B cell (primary cell): ENCODE measurements around the gene ARHGAP4. TPM values are rescaled to one million over a fixed set of nuclear protein-coding genes. Genes with fewer than 3 reads are reported as not detected.

Source experiments
- ATAC-seq: fragments of 200-7000 bp; cut with Tn5 transposase; one replicate; pipeline ENCODE4 v1.10.0; 2021; ENCODE audit warnings: low read depth, mild to moderate bottlenecking, moderate number of reproducible peaks, moderate library complexity
- CTCF ChIA-PET: fragments of 350-600 bp; sonication (Branson Sonifier 250); formaldehyde crosslinking; loops from one replicate; lab custom pipeline; 2021; ENCODE audit warnings: antibody characterized with exemption, inconsistent platforms; lab: Charles Lee
- POLR2A ChIA-PET: fragments of 350-600 bp; sonication (Branson Sonifier 250); formaldehyde crosslinking; loops from one replicate; lab custom pipeline; 2021; ENCODE audit warnings: antibody characterized with exemption; lab: Charles Lee
- DNase-seq: peaks from one replicate; pipeline ENCODE4 v3.0.0; 2013
- H2AFZ ChIP-seq: 2 replicates; pipeline ENCODE4 v1.6.1; 2012; ENCODE audit warnings: mild to moderate bottlenecking, low read depth, low read length; ENCODE audit not compliant: insufficient read depth, poor library complexity, severe bottlenecking
- H3K27ac ChIP-seq, 2 donors: 1 replicate in 1 of 2; 2 replicates in 1 of 2; pipeline ENCODE4 v1.5.1; 2012 to 2013; ENCODE audit warnings: low read length in 2 of 2, mild to moderate bottlenecking in 2 of 2, moderate library complexity in 1 of 2
- H3K27me3 ChIP-seq, 4 experiments: fragments of 200-600 bp in 1 of 4; sonication (generic) in 1 of 4; replicated peaks in 1 of 4; 1 replicate in 2 of 4; 2 replicates in 2 of 4; pipeline versions ENCODE4 v1.6.1 to v1.7.0; 2013 to 2016; ENCODE audit warnings: low read length in 3 of 4, mild to moderate bottlenecking in 2 of 4, mixed read lengths in 1 of 4, moderate library complexity in 1 of 4; ENCODE audit not compliant: insufficient read depth in 4 of 4, control insufficient read depth in 3 of 4; ENCODE audit errors: control extremely low read depth in 1 of 4
- H3K36me3 ChIP-seq, 2 experiments: replicated peaks in 1 of 2; 1 replicate in 1 of 2; 2 replicates in 1 of 2; pipeline versions ENCODE4 v1.6.1 to v1.7.1; 2013; ENCODE audit warnings: low read length in 1 of 2; ENCODE audit not compliant: insufficient read depth in 2 of 2, control insufficient read depth in 1 of 2; ENCODE audit errors: control extremely low read depth in 1 of 2, extremely low read depth in 1 of 2
- H3K4me1 ChIP-seq, 2 donors: fragments of 200-600 bp in 1 of 2; sonication (generic) in 1 of 2; 1 replicate in 1 of 2; 2 replicates in 1 of 2; pipeline versions ENCODE4 v1.5.1 to v1.6.1; 2013 to 2017; ENCODE audit warnings: low read length in 2 of 2; ENCODE audit not compliant: control insufficient read depth in 2 of 2, insufficient read depth in 2 of 2
- H3K4me2 ChIP-seq: replicated peaks from 2 replicates; pipeline ENCODE3; 2012; ENCODE audit warnings: mild to moderate bottlenecking, low read depth, low read length; ENCODE audit not compliant: poor library complexity, severe bottlenecking
- H3K4me3 ChIP-seq, 5 experiments: fragments of 200-600 bp in 1 of 5; sonication (generic) in 1 of 5; 1 replicate in 3 of 5; 2 replicates in 2 of 5; pipeline versions ENCODE4 v1.5.1 to v1.7.0; 2011 to 2016; ENCODE audit warnings: low read length in 4 of 5, mild to moderate bottlenecking in 4 of 5, low read depth in 2 of 5, control low read depth in 1 of 5, moderate library complexity in 1 of 5; ENCODE audit not compliant: insufficient read depth in 1 of 5; ENCODE audit errors: control extremely low read depth in 1 of 5, extremely low read depth in 1 of 5
- H3K79me2 ChIP-seq: fragments of 200-600 bp; sonication (generic); one replicate; pipeline ENCODE4 v1.6.0; 2016; ENCODE audit warnings: low read length; ENCODE audit not compliant: control insufficient read depth, insufficient read depth
- H3K9ac ChIP-seq: fragments of 200-600 bp; sonication (generic); 2 replicates; pipeline ENCODE4 v1.6.1; 2017; ENCODE audit warnings: mild to moderate bottlenecking, low read length, moderate library complexity
- H3K9me3 ChIP-seq, 3 donors: one replicate each; pipeline versions ENCODE4 v1.6.1 to v1.7.1; 2013; ENCODE audit warnings: low read length in 2 of 3; ENCODE audit not compliant: control insufficient read depth in 2 of 3, insufficient read depth in 1 of 3; ENCODE audit errors: control extremely low read depth in 1 of 3
- H4K20me1 ChIP-seq: 2 replicates; pipeline ENCODE4 v1.6.0; 2012; ENCODE audit warnings: mild to moderate bottlenecking, low read length; ENCODE audit not compliant: insufficient read depth, control insufficient read depth, poor library complexity, severe bottlenecking
- H3K27ac Mint-ChIP-seq: one replicate; pipeline ENCODE4 v1.8.0; 2021; ENCODE audit warnings: mixed read lengths
- H3K27me3 Mint-ChIP-seq: one replicate; pipeline ENCODE4 v1.8.0; 2021; ENCODE audit warnings: mixed read lengths
- H3K4me1 Mint-ChIP-seq: one replicate; pipeline ENCODE4 v1.8.0; 2021; ENCODE audit warnings: mixed read lengths
- H3K4me3 Mint-ChIP-seq: one replicate; pipeline ENCODE4 v1.8.0; 2021; ENCODE audit warnings: mixed read lengths
- H3K9me3 Mint-ChIP-seq: one replicate; pipeline ENCODE4 v1.8.0; 2022; ENCODE audit warnings: mixed read lengths; ENCODE audit not compliant: insufficient read depth
- EZH2 ChIP-seq: IDR thresholded peaks from 2 replicates; pipeline ENCODE4 v1.6.1; 2012; ENCODE audit warnings: borderline replicate concordance, low read depth, mild to moderate bottlenecking, moderate library complexity, low read length; ENCODE audit not compliant: insufficient read depth, poor library complexity, severe bottlenecking
- WGBS: methylation state at CpG from one replicate; pipeline ENCODE4 v1.1.5; 2013; ENCODE audit warnings: missing lambda C conversion rate; ENCODE audit not compliant: insufficient coverage; 5-methylcytosine and 5-hydroxymethylcytosine counted together
- intact Hi-C: fragments of 100-400 bp; cut with micrococcal nuclease; formaldehyde crosslinking; loops from one replicate; pipeline ENCODE4 v1.10.0; 2022
- polyA plus RNA-seq: library from polyadenylated mRNA; depleted of rRNA; stranded (reverse); fragments of >200 nt; gene quantifications from 2 replicates; pipeline ENCODE4 v1.2.3, GENCODE V29; 2012
- total RNA-seq, 2 donors: library from RNA; stranded (reverse); fragments of 120-200 nt in 1 of 2; gene quantifications; 1 replicate in 1 of 2; 2 replicates in 1 of 2; pipeline versions ENCODE4 v1.2.3 to v1.2.4, GENCODE V29; 2013 to 2022
- TF ChIP-seq, protein P1 (sequence below): fragments of 200-600 bp; IDR thresholded peaks from one replicate; pipeline ENCODE4 v1.8.0; 2022; ENCODE audit warnings: antibody characterized with exemption, mild to moderate bottlenecking

The ARHGAP4 gene
- total and polyA plus RNA-seq, 2 donors (not counting 1 experiment from before 2014, with no cell fraction given), result 242 to 711 TPM

DNA sequence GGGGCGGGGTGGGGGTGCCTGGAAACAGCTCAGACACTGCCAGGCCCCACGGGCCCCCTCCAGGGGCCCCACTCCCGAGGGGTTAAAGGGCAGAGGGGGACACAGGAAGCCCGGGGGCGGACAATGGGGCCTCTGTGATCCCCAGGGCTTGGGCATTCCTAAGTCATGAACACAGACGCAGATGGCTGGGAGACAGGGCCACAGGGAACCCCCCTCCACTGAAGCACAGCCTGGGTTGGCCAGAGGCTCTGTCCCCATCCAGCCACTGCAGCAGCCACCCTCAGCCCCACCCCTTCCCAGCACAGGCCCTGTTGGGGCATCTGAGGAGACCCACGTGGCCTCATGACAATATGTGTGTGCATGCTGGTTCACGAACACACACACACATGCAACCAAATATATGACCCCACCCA lies 44.0 kb downstream of the ARHGAP4 start:
- peaks cover 17% of the 10 kb centered on the region for H3K27me3 Mint-ChIP-seq
- H3K36me3 ChIP-seq, result no peaks in the 10 kb centered on the region
- TF ChIP-seq EZH2, result no peak
- TF ChIP-seq, protein P1, sequence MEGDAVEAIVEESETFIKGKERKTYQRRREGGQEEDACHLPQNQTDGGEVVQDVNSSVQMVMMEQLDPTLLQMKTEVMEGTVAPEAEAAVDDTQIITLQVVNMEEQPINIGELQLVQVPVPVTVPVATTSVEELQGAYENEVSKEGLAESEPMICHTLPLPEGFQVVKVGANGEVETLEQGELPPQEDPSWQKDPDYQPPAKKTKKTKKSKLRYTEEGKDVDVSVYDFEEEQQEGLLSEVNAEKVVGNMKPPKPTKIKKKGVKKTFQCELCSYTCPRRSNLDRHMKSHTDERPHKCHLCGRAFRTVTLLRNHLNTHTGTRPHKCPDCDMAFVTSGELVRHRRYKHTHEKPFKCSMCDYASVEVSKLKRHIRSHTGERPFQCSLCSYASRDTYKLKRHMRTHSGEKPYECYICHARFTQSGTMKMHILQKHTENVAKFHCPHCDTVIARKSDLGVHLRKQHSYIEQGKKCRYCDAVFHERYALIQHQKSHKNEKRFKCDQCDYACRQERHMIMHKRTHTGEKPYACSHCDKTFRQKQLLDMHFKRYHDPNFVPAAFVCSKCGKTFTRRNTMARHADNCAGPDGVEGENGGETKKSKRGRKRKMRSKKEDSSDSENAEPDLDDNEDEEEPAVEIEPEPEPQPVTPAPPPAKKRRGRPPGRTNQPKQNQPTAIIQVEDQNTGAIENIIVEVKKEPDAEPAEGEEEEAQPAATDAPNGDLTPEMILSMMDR, result no peak
- no peak overlapping the region for H3K4me2 ChIP-seq
- no peaks in the 10 kb centered on the region for H4K20me1 ChIP-seq
- H3K9ac ChIP-seq, result no peak overlapping the region
- no peak overlapping the region for H3K4me3 ChIP-seq
- peaks cover 16% of the 10 kb centered on the region for H3K4me1 Mint-ChIP-seq
- no peak overlapping the region for H3K27ac ChIP-seq
- H3K4me1 ChIP-seq, result peaks cover 28 to 29% of the 10 kb centered on the region in 2 donors
- ATAC-seq (no peak), DNase-seq (no peak)
- H3K79me2 ChIP-seq, result no peaks in the 10 kb centered on the region
- peaks cover 0 to 55% (median 14%) of the 10 kb centered on the region in 4 experiments for H3K27me3 ChIP-seq
- no peaks in the 10 kb centered on the region for H3K9me3 Mint-ChIP-seq
- no peak overlapping the region for H3K4me3 Mint-ChIP-seq
- intact Hi-C loops, result no loop called here
- H3K27ac Mint-ChIP-seq, result no peak overlapping the region
- ChIA-PET CTCF (no interaction called here), POLR2A (no interaction called here)
- H3K9me3 ChIP-seq, result peaks cover 0 to 3% (median 0%) of the 10 kb centered on the region in 3 donors
- 53% methylated on average over 4 of the region's 8 CpGs for WGBS
- H2AFZ ChIP-seq, result no peak overlapping the region

DNA sequence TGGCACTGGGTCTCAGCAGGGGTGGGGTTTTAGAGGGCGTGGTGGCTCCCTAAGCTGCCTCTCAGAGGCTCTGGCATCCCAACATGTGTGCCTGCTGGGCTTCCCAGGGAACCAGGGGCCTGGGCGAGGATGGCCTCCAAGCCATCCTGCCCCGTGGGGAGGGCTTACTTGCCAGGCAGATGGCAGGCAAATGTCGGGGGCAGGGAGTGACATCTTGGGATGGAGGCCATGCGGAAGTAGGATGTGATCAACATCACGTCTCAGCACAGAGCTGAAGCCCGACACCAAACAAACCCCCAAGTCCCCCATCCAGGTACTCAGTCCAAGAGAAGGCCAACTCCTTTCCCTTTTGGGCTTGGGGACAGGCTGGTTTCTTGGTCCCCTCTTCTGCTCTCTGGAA lies 44.8 kb downstream of the ARHGAP4 start:
- no peak overlapping the region for H2AFZ ChIP-seq
- no peak overlapping the region for H3K27ac ChIP-seq
- no peak overlapping the region for H3K4me3 ChIP-seq
- H3K4me2 ChIP-seq, result no peak overlapping the region
- WGBS, result 60% methylated on average over 1 of the region's 7 CpGs
- no peaks in the 10 kb centered on the region for H3K79me2 ChIP-seq
- no peaks in the 10 kb centered on the region for H4K20me1 ChIP-seq
- TF ChIP-seq, protein P1, result no peak
- TF ChIP-seq EZH2, result no peak
- Mint-ChIP-seq H3K27ac (no peak overlapping the region), H3K27me3 (peaks cover 20% of the 10 kb centered on the region), H3K9me3 (no peaks in the 10 kb centered on the region), H3K4me1 (peaks cover 17% of the 10 kb centered on the region), H3K4me3 (no peak overlapping the region)
- no peak for ATAC-seq
- DNase-seq, result no peak
- H3K4me1 ChIP-seq, result peaks cover 20 to 21% of the 10 kb centered on the region in 2 donors
- H3K9me3 ChIP-seq, result peaks cover 0 to 3% (median 0%) of the 10 kb centered on the region in 3 donors
- H3K36me3 ChIP-seq, result no peaks in the 10 kb centered on the region
- intact Hi-C loops, result no loop called here
- H3K9ac ChIP-seq, result no peak overlapping the region
- peaks cover 0 to 56% (median 15%) of the 10 kb centered on the region in 4 experiments for H3K27me3 ChIP-seq
- ChIA-PET CTCF (no interaction called here), POLR2A (no interaction called here)
